Measurements from ENCODE around the gene CRLF3. TPM values are rescaled to one million over a fixed set of nuclear protein-coding genes. Genes with fewer than 3 reads are reported as not detected.
A peak's percentile ranks its signal among the peaks of the same experiment; 100 is the strongest.
"Not testable (repeated sequence)": the region's sequence is repeated elsewhere in the genome, so short reads cannot be mapped to it uniquely, and the experiment has no call there.

CRLF3 gene
- total RNA-seq, 1 donor: 12.5 TPM

- DNase-seq (ENCODE audit: low read depth): no peak
- no peak for TF ChIP-seq CTCF (IDR thresholded peaks at IDR 0.05; ENCODE audit: insufficient read depth, low read length)
- no peak overlapping the region for H3K4me3 ChIP-seq (ENCODE audit: low read depth, low read length)
These were observed 63.4 kb downstream of the CRLF3 start for GRCh38 chr17:30761060-30761459.

GRCh38 chr17:30753291-30753690 is 71.2 kb downstream of the CRLF3 start:
- H3K4me3 ChIP-seq (ENCODE audit: low read depth, low read length); DNase-seq (ENCODE audit: low read depth): not testable (repeated sequence)

- not testable (repeated sequence) for DNase-seq (ENCODE audit: low read depth); H3K4me3 ChIP-seq (ENCODE audit: low read depth, low read length)
These were observed 73.5 kb downstream of the CRLF3 start for GRCh38 chr17:30750982-30751381.

GRCh38 chr17:30747621-30748020 is 76.9 kb downstream of the CRLF3 start:
- not testable (repeated sequence) for DNase-seq (ENCODE audit: low read depth); H3K4me3 ChIP-seq (ENCODE audit: low read depth, low read length)

GRCh38 chr17:30742669-30743068 is 81.8 kb downstream of the CRLF3 start:
- not testable (repeated sequence) for H3K4me3 ChIP-seq (ENCODE audit: low read depth, low read length)
- DNase-seq (ENCODE audit: low read depth): peak; percentile 4

GRCh38 chr17:30736371-30736770 is 88.1 kb downstream of the CRLF3 start:
- DNase-seq (ENCODE audit: low read depth); H3K4me3 ChIP-seq (ENCODE audit: low read depth, low read length): not testable (repeated sequence)

GRCh38 chr17:30735644-30736043 is 88.8 kb downstream of the CRLF3 start:
- H3K4me3 ChIP-seq (ENCODE audit: low read depth, low read length); DNase-seq (ENCODE audit: low read depth): not testable (repeated sequence)

- not testable (repeated sequence) for H3K4me3 ChIP-seq (ENCODE audit: low read depth, low read length); DNase-seq (ENCODE audit: low read depth)
These were observed 89.3 kb downstream of the CRLF3 start for GRCh38 chr17:30735206-30735605.

GRCh38 chr17:30734153-30734552 is 90.3 kb downstream of the CRLF3 start:
- H3K4me3 ChIP-seq (ENCODE audit: low read depth, low read length); DNase-seq (ENCODE audit: low read depth): not testable (repeated sequence)

Small RNA genes within 50 kb of the gene (small RNA-seq; reads per million reads assigned to genes)
- gene RNU6-298P: not detected

Other genes starting within 250 kb of the CRLF3 start
- 2.1 and 10.4 TPM in 2 replicates for gene ATAD5, start 7.3 kb upstream of the CRLF3 start, total RNA-seq (ENCODE audit: low replicate concordance)
- gene TEFM, start 81.5 kb upstream of the CRLF3 start, total RNA-seq (ENCODE audit: low replicate concordance): 6.1 and 21.0 TPM in 2 replicates
- gene ADAP2, start 97.3 kb upstream of the CRLF3 start, total RNA-seq (ENCODE audit: low replicate concordance): 0.27 and 0.90 TPM in 2 replicates
- gene RNF135, start 146.3 kb upstream of the CRLF3 start, total RNA-seq (ENCODE audit: low replicate concordance): 10.1 and 10.7 TPM in 2 replicates